HG03442 (cell line): Measurements from ENCODE around the gene PTGFR.

Experiments
- ATAC-seq: cut with Tn5 transposase; IDR thresholded peaks from one replicate; pipeline ENCODE4 v1.9.1; 2021; ENCODE audit warnings: mild to moderate bottlenecking, moderate library complexity; ENCODE audit not compliant: unreplicated experiment

PTGFR gene

DNA sequence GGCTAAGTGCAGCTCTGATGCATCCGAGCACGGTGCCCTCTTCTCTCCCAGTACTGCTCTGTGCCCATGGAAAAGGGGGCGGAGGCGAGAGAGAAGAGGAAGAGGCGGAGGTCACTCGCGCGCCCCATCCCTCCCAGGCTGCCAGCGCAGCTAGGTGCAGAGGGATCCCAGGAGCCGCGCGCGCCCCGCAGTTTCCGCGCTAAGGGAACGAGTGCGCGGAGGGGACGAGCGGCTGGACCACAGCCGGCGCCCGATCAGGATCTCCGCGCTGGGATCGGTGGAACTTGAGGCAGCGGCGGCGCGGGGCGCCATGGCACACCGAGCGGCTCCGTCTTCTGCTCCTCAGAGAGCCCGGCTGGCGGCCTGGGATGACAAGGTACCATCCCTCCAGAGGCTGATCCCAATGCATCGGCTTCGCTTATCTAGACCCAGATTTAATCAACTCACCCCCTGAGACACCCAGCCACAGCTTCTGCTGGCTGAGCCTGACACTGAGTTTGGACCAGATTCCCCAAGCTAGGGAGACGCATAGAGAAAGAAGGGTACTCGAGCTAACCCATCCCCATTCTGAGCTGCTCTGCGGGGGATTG is at the start of gene PTGFR:
Gene PTGFR (plus strand): TSS at position 114 of the 590 bp plus-strand sequence. CDS start 1,770 bp downstream, outside the sequence.
- no peak for ATAC-seq

DNA sequence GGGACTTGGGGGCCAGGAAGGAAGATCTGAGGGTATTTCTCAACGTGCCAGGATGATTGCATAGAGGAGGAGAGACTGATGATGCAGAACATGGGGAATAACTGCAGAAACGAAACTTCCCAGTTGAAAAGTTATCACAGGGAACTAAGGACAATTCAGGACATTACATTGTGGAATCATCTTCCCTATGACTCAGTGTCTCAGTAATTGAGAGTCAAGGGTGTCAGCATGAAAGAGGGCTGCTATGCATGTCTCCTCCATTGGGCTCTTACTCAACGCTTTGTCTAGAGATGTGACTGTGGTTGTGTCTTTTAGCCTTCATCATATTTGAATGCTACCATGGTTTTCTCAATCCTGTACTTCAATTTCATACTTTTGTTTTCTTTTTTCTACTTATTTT is 48.9 kb upstream of the PTGFR start:
- no peak for ATAC-seq

DNA sequence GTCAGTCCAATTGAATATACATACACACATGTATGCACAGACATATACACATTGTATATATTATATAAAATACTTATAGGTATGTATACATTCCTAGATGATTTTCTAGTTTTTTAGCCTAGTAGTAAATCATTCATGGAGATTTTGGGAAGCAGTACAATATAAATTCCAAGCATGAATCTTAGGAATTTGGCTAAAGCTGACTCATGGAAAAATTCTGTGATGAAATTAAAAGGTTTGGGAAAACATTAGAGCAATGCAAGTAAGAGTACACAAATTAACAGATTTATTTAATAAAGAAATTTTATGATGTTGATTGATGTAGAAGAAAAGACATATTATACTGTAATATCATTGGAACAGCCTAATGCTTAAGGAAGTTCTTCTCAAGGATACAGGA is 43.7 kb upstream of the PTGFR start:
- ATAC-seq: no peak

DNA sequence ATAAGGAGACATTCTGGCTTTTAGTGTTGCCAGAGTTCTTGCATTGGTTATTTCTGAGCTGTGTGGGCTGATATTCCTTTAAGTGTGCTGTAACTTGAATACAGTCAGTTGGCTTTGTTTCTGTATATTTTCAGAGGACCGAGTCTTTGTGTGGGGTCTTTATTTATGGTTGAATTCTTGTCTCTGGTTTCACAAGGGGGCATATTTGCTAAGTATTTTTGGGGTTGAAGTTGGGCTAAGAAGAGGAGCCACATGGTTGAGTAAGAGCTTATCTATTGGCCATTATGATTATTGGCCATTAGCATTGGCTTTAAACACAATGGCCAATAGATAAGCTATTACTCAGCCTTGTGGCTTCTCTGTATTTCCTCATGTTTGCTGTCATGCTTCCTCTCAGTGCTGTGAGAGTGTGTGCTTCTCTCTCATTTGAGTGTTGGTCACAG is 26.3 kb upstream of the PTGFR start:
- no peak for ATAC-seq

DNA sequence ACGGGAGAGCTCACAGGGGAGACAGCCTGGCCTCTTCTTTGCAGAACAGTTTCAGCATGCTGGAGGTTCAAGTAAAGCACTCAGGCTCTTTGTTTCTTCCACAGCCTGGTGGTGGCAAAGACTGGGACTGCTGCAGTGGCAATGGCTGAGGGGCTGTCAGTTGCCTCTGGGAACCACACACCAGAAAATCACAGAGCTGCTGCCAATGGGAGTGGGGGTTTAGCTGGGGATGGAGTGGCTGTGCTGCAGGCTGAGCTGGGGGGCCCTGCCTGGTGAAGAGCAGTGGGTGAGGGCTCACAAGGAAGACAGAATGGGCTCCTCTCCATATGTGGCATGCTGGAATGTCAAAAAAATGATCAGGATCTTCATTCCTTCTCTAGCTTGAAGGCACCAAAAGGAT is 25.6 kb upstream of the PTGFR start:
- ATAC-seq: no peak

DNA sequence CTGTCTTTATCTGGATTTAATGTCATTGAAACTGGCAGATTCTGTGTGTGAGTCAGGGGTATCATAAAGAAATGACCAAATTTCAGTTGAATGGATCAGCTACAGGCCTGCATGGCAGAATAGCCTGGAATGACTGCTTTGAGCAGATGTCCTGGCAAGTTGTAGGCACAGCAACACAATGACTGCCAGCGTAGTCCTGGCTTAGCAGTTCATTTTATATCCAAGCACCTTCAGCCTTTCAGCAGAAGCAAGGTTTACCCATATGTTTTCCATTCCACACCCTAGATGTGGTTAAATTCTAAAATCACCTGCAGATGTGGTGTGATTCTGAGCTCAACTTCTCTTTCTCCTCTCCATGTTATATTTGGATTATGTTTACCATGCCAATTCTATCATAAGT is 22.3 kb upstream of the PTGFR start:
- no peak for ATAC-seq

- no peak for ATAC-seq
These were observed 21.2 kb upstream of the PTGFR start for GRCh38 chr1:78469576-78469975.

DNA sequence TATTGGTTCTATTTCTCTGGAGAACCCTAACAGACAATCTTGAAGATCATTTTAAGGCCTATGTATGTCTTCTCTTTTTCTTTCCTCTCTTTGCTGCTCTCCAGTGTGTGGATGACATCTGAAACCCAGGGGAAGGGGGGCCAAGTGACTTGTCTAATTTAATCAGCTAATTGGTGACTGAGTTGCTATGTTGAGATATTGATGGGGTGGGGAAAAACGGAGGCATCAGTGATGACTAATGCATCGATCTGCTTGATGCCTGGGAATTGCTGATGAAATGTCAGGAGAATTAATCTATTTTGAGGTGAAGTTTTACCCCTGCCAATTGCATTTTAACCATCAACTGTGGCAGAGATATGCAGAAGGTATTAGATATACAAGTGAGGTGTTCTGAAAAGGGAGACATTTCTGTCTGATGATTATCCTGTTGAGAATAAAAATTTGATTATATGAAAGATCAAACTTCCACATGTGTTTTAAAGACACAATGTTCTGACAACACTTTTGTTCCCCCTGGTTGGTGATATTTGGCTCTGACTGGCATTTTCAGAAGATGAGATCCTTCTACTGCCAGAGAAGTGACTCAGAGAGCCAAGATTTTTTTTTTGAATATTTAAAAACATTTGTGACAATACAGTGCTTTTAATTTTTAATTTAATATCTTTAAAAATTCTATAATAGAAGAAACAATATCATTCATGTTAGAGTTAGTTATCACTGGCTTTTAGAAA is 18.7 kb upstream of the PTGFR start:
- ATAC-seq: no peak

GRCh38 chr1:78472851-78473496 is 17.8 kb upstream of the PTGFR start:
- ATAC-seq: no peak

DNA sequence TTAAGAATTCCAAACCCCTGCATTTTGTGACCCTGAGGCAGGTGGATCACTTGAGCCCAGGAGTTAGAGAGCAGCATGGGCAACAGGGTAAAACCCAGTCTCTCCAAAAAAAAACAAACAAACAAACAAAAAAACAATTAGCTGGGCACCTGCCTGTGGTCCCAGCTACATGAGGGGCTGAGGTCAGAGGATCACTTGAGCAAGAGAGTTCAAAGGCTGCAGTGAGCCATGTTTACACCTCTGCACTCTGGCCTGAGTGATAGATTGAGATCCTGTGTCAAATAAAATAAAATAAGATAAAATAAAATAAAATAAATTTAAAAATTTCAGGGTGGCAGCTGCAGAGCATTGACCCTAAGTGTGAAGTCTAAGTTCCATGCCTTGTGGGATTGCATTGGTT is 16.7 kb upstream of the PTGFR start:
- no peak for ATAC-seq

GRCh38 chr1:78475888-78476610 is 14.7 kb upstream of the PTGFR start:
- ATAC-seq: no peak

DNA sequence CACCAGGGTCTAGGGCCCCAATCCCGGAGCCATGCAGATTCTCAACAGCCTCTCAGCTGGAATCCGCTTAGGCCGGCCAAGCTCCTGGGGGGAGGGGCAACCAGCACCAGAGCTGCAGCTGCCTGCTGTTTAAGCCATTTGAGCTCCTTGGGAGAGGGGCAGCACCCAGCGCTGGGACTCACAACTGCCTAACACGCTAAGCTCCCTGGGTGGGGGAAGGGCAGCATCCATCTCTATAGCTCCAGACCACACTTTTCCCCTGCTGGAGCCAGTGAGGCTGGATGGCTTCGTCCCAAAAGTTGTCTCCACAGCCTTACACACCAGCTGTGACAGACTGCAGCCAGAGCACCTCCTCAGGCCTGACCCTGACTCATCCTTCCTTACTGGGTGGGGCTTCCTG is 6.9 kb upstream of the PTGFR start:
- ATAC-seq: no peak

DNA sequence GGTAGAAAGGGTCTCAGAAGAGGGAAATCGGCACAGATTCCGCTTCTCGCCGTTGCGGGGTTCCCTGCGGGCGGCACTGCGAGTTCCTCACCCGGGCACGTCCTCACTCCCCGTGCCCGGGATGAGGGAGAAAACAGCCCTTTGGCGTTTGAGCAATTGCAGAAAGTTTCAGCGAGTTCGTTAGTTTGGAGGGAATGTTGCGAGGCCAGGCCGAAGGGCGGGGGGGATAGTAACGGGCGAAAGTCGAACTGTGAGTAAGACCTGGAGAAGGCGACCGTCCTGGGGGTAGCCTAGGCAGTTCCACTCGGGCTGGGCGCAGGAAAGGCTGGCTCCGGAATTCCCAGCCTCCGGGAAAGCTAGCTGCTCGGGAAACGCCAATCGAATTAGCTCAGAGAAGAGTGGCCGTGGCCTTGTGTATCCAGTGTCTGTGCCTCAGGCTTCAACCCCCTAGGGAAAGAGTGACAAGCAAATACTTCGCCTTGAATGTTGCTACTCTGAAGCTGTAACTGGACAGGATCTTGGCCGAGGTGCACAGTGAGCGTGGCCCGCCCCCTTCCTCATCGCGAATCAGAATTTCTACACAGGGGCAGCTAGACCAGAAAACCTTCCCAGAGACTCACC is 787 bp downstream of the PTGFR start:
- ATAC-seq: no peak

DNA sequence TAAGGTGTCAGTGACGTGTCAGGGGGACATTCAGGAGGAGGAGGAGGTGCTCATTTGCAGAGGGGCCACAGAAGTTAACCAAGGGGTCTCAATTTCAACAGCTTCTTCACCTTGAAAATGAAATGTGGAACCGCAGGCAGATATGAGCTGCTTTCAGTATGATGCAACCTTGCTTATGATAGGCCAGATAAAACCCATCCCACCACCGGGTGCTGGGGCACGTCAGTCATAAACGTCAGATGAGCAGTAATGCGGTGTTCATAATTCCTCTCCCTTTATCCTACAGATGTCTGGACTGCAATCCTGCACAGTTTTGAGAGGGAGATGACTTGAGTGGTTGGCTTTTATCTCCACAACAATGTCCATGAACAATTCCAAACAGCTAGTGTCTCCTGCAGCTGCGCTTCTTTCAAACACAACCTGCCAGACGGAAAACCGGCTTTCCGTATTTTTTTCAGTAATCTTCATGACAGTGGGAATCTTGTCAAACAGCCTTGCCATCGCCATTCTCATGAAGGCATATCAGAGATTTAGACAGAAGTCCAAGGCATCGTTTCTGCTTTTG is 1.7 kb downstream of the PTGFR start:
- no peak for ATAC-seq

- ATAC-seq: no peak
These were observed 2.7 kb downstream of the PTGFR start for GRCh38 chr1:78493451-78493850.

DNA sequence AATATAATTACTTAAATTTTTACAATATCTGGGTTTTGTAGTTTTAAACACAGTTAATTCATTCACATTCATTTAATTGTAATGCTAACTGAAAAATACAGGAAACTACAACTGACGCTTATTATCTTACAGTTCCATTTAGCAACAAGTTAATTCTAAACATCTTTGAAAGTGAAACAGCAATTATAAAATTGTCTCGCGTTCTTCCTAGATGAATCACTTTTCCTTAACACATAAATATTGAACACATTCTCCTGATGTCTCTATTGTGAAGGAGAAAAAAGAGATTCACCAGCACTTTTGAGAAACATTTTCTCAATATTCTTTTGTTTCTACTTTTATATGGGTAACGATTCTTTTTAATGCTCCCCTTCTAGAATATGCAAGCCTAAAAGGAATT is 6.4 kb downstream of the PTGFR start:
- no peak for ATAC-seq

- no peak for ATAC-seq
These were observed 9.8 kb downstream of the PTGFR start for GRCh38 chr1:78500529-78500928.

GRCh38 chr1:78501203-78501602 is 10.4 kb downstream of the PTGFR start:
- ATAC-seq: no peak

GRCh38 chr1:78511334-78511733 is 20.6 kb downstream of the PTGFR start:
- ATAC-seq: no peak

DNA sequence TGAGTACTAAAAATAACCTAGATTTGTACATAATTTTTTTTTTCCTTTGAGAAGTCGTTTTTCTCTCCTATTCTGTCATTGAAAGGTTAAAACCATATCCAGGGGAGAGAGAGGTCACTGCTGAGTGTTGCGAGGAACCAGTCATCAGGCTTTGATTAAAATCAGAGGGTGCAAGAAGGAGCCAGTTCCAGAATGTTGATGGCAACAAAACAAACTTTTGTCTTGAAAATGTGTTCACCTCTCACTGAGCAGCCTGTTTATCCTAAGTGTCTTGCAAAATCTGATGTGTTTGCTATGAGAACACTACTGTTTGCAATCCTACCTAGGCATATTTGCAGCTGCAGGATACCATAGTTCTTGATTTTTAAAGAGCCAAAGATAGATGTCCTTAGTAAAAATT is 25.9 kb downstream of the PTGFR start:
- no peak for ATAC-seq

GRCh38 chr1:78519446-78519845 is 28.7 kb downstream of the PTGFR start:
- ATAC-seq: no peak
